Heart left ventricle (tissue), 13 donors: ENCODE results near the gene POLH.

Source experiments
- CTCF ChIP-seq, 12 donors: fragments of 200-600 bp; sonication (generic) in 4 of 12; IDR thresholded peaks; one replicate each; pipeline versions ENCODE4 v1.5.0 to v1.8.0; 2018 to 2022; ENCODE audit warnings: antibody characterized with exemption in 12 of 12, mild to moderate bottlenecking in 5 of 12
- POLR2A ChIP-seq, 2 donors: fragments of 450-650 bp; IDR thresholded peaks; one replicate each; pipeline ENCODE4 v1.6.1; 2017; ENCODE audit warnings: antibody characterized with exemption in 2 of 2, mild to moderate bottlenecking in 2 of 2, moderate library complexity in 2 of 2
- donor health status: ischemic (EF 13 %, LVEDD 7.1; RV severe dilation, severe dysfunction).
- donor health status: DM: no; HTN: yes; CAD: no.
- donor health status: DM: no; HTN: no; CAD: no.
- donor health status: ischemic (EF 25% LVEDD 6.9; RV normal size, moderate dysfunction).
- donor health status: ischemic (EF 25% LVEDD 5.7; RV mildly dilated, moderate dysfunction).
- donor health status: ischemic (EF 35%, LVEDD 5.7; RV mildly dilated, moderate dysfunction).
- donor health status: nonischemic (EF 11% LVEDD 7.7; RV severe dilation, severe dysfunction).
- donor health status: DM: yes; HTN: yes; CAD: no.
- donor health status: PGD.
- donor health status: ischemic (EF 29% LVEDD 5.4; RV normal size, mild dysfunction).
- donor health status: nonischemic (EF 23%, LVEDD 6.1; RV moderate dilation, normal function).

- TF ChIP-seq CTCF (IDR thresholded peaks at IDR 0.05) (no peak), POLR2A (IDR thresholded peaks at IDR 0.05) (no peak)
These were observed 71.6 kb downstream of the POLH start for GRCh38 chr6:43647613-43648012.
